Panc1 (cell line): Measurements from ENCODE around the gene MAGI1.

ENCODE experiments used
- POLR2AphosphoS5 ChIP-seq: IDR thresholded peaks from 2 replicates; pipeline ENCODE4 v1.6.1; 2012; ENCODE audit warnings: mild to moderate bottlenecking, low read depth, low read length, moderate library complexity
- TCF7L2 ChIP-seq: IDR thresholded peaks from 2 replicates; pipeline ENCODE4 v1.6.1; 2011; ENCODE audit warnings: mild to moderate bottlenecking, low read depth, low read length, inconsistent platforms
- TF ChIP-seq, protein P1 (sequence below): fragments of 450-650 bp; IDR thresholded peaks from 2 replicates; pipeline ENCODE4 v1.5.1; 2017; ENCODE audit warnings: mild to moderate bottlenecking
- TF ChIP-seq, protein P2 (sequence below), 2 experiments: IDR thresholded peaks; 2 replicates each; pipeline ENCODE4 v1.6.1; 2011 to 2012; ENCODE audit warnings: low read depth in 2 of 2, control low read depth in 1 of 2, low read length in 1 of 2, mild to moderate bottlenecking in 1 of 2, moderate library complexity in 1 of 2; ENCODE audit not compliant: insufficient read depth in 1 of 2

DNA sequence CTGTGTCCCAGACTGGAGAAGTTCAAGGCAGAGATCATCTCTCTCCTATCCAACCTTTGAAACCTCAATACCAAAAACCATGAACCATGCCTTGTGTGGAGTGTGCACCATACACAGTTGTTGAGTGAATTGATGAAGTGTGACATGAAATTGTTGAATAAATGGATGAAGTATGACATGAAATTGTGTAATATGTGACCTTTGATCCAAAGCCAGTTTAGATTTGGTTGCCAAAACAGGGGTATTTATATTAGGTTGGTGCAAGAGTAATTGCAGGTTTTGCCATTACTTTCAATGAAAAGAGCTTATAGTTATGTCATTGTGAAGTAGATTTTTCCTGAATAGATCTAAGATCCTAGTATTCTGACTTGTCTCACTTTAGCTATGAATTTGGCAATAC lies 3.1 kb upstream of the MAGI1 start:
- TF ChIP-seq, protein P1, sequence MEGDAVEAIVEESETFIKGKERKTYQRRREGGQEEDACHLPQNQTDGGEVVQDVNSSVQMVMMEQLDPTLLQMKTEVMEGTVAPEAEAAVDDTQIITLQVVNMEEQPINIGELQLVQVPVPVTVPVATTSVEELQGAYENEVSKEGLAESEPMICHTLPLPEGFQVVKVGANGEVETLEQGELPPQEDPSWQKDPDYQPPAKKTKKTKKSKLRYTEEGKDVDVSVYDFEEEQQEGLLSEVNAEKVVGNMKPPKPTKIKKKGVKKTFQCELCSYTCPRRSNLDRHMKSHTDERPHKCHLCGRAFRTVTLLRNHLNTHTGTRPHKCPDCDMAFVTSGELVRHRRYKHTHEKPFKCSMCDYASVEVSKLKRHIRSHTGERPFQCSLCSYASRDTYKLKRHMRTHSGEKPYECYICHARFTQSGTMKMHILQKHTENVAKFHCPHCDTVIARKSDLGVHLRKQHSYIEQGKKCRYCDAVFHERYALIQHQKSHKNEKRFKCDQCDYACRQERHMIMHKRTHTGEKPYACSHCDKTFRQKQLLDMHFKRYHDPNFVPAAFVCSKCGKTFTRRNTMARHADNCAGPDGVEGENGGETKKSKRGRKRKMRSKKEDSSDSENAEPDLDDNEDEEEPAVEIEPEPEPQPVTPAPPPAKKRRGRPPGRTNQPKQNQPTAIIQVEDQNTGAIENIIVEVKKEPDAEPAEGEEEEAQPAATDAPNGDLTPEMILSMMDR, result no peak
- TF ChIP-seq TCF7L2 (no peak), POLR2AphosphoS5 (no peak)
- TF ChIP-seq, protein P2, sequence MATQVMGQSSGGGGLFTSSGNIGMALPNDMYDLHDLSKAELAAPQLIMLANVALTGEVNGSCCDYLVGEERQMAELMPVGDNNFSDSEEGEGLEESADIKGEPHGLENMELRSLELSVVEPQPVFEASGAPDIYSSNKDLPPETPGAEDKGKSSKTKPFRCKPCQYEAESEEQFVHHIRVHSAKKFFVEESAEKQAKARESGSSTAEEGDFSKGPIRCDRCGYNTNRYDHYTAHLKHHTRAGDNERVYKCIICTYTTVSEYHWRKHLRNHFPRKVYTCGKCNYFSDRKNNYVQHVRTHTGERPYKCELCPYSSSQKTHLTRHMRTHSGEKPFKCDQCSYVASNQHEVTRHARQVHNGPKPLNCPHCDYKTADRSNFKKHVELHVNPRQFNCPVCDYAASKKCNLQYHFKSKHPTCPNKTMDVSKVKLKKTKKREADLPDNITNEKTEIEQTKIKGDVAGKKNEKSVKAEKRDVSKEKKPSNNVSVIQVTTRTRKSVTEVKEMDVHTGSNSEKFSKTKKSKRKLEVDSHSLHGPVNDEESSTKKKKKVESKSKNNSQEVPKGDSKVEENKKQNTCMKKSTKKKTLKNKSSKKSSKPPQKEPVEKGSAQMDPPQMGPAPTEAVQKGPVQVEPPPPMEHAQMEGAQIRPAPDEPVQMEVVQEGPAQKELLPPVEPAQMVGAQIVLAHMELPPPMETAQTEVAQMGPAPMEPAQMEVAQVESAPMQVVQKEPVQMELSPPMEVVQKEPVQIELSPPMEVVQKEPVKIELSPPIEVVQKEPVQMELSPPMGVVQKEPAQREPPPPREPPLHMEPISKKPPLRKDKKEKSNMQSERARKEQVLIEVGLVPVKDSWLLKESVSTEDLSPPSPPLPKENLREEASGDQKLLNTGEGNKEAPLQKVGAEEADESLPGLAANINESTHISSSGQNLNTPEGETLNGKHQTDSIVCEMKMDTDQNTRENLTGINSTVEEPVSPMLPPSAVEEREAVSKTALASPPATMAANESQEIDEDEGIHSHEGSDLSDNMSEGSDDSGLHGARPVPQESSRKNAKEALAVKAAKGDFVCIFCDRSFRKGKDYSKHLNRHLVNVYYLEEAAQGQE (IDR thresholded peaks at IDR 0.05; ENCODE audit: insufficient read depth in 1 of 2, low read depth in 2 of 2, low read length in 1 of 2), result no peak
